ENCODE results near the gene PTGDR2.

The PTGDR2 gene

DNA sequence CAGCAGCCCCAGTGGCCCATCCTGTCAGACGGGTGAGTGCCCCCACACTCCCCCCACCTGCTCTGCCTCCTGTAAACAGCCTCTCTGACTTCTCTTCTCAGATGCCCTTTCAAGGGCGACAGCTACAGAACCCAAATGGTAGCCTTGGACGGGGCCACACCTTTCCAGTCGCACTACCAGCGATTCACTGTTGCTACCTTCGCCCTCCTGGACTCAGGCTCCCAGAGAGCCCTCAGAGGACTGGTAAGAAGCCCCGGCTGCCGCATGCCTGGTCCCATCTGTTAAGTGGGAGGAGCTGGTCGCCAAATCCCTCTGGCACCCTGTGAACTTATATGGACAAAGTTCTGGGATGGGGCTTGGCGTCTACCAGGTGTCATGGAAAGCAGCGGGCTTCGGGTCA lies 17.8 kb upstream of the PTGDR2 start:
- no peak for DNase-seq

DNA sequence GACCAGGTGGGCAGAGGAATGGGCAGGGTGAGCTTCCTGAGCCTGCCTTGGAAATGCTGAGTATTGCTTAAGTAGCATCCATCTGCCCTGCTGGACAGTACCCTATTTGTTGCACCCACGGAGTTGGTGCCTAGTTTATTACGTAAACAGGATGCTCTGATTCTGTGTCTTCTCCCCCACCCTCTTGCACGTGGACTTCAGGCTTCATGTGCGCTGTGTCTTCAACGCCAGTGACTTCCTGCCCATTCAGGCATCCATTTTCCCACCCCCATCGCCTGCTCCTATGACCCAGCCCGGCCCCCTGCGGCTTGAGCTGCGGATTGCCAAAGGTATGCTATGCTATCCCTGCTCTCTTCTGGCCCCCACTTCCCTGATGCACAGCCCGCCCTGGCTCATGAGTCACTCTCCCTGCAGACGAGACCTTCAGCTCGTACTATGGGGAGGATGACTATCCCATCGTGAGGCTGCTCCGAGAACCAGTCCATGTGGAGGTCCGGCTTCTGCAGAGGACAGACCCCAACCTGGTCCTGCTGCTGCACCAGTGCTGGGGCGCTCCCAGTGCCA lies 17.3 kb upstream of the PTGDR2 start:
- no peak for DNase-seq

DNA sequence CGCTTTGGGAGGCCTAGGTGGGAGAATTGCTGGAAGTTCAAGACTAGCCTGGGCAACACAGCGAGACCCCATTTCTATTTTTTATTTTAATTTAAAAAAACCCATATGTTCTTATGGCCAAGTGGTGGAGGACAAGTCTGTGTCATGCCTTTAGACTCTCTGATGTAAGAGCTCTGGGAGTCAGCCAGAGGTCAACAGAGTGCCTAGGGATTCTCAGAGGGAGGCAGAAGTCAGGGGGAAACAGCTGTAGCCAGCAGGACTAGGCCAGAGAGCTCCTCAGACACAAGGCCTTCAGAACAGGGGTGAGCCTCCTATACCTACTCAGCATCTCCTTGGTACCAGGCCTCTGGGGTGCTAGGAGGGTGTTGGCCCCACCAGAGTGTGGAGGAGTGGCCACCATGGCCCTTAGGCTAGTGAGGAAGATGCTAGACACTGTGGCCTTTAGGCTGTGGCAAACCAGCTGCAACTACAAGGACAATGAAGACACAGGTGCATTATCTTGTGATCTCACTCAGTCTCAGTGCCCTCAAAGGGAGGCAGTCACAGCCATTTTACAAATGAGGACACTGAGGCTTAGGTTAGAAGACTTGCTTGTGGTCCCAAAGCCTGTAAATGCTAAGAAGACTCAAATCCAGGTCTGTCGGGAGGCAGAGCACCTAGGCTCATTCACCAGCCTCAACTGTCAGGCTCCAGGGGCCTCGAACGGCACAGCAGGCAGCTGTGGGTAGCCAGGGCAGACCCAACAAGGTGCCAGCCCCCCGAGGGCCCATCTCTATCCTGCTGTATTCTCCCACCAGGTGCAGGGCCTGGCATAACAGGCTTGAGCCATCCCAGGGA lies 16.6 kb upstream of the PTGDR2 start:
- no peak for DNase-seq

DNA sequence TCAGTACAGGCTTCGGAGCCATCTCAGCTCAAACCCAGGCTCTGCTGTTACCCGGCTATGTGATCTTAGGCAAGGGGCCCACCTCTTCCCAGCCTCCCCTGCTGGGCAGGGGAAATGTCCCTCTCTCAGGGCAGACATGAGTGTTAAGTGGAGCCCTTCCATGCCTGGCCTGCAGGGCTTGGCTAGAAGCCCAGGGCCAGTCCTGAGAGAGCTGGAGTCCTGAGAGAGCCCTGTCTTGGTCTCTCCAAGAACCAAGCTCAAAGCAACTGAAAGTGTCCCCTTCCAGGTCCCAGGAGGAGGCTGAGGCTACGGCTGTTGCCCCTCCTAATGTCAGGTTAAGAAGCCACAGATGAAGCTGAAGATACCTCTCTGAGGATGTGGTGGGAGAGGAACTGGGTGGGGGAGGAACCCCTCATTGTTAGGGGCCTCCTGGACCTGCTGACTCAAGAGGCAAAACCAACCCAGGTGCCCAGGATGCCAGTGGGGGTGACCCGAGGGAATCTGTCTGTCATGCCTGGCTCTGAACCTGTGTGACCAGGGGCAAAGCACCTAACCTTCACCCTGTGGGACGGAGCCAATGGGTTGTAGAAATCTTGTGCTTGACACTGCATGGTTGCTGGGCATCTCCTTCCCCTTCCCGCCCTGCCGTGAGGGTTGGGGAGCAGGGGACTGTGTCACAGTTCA lies 15.8 kb upstream of the PTGDR2 start:
- DNase-seq: no peak

DNA sequence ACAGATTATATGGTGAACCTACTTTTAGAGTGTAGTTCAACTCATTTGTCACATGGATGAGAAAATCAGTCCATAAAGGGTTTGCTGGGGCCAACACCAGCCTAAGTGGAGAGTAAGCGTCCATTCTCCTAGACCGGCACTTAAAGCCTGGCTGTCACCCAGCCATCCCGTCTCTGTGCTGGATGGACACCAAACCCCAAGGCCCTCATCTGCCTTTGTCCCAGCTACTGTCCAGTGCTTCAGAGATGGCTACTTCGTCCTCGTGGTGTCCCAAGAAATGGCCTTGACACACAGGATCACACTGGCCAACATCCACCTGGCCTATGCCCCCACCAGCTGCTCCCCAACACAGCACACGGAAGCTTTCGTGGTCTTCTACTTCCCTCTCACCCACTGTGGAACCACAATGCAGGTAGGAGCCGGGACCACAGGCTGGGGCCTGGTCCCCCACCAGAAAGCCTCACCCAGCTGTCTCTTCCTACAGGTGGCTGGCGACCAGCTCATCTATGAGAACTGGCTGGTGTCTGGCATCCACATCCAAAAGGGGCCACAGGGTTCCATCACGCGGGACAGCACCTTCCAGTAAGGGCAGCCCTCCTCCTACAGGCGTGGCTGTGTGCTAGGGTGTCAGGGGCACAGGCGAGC lies 15.1 kb upstream of the PTGDR2 start:
- DNase-seq: no peak

DNA sequence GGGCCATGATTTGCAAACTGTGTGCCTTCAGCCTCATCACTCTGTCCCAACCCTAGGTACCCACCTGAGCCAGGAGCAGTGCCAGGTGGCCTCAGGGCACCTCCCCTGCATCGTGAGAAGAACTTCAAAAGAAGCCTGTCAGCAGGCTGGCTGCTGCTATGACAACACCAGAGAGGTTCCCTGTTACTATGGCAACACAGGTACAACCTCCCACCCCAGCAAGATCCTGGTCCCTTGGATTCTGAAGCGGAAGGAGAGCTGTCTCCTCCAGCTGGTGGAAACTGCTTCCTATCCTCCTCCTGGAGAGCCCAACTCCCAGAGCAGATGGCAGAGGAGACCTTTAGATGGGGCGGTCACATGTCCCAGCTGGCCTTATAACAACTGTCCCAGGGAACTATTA lies 14.5 kb upstream of the PTGDR2 start:
- DNase-seq: no peak

DNA sequence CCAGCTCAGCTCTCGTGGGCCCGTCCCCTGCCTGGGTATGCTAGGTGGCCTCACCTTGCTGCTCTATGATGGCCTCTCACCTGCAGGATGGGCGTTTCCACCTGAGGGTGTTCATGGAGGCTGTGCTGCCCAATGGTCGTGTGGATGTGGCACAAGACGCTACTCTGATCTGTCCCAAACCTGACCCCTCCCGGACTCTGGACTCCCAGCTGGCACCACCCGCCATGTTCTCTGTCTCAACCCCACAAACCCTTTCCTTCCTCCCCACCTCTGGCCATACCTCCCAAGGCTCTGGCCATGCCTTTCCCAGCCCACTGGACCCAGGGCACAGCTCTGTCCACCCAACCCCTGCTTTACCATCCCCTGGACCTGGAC lies 13.7 kb upstream of the PTGDR2 start:
- no peak for DNase-seq

DNA sequence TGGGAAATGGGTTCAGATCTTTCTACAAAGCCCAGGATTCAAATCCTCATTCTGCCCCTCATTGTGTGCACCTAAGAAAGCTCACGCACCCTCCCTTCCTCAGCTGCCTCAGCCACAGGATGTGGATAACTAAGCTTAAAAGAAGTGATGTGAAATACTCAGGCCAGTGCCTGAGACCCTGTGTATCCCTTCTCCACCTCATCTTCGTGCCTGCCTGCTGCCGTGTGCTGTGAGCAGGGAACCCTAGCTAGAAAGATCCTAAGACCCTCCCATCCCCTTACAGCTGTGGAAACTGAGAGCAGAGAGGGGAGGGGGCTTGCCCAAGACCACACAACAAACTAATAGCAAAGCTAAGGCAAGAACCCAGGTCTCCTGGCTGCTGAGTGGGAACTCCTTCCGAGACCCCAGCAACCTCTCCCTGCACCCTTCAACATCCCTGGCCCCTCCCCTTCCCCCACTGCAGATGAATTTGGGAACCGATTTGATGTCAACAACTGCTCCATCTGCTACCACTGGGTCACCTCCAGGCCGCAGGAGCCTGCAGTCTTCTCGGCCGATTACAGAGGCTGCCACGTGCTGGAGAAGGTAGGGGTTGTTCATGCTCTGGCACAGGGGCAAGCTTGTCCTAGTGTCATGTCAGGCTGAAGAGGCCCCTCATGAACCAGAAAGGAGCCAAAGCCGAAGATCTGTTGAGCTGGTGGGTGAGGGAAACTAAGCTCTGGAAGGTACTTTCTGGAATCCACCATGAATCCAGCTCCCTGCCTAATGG lies 13.1 kb upstream of the PTGDR2 start:
- no peak for DNase-seq

DNA sequence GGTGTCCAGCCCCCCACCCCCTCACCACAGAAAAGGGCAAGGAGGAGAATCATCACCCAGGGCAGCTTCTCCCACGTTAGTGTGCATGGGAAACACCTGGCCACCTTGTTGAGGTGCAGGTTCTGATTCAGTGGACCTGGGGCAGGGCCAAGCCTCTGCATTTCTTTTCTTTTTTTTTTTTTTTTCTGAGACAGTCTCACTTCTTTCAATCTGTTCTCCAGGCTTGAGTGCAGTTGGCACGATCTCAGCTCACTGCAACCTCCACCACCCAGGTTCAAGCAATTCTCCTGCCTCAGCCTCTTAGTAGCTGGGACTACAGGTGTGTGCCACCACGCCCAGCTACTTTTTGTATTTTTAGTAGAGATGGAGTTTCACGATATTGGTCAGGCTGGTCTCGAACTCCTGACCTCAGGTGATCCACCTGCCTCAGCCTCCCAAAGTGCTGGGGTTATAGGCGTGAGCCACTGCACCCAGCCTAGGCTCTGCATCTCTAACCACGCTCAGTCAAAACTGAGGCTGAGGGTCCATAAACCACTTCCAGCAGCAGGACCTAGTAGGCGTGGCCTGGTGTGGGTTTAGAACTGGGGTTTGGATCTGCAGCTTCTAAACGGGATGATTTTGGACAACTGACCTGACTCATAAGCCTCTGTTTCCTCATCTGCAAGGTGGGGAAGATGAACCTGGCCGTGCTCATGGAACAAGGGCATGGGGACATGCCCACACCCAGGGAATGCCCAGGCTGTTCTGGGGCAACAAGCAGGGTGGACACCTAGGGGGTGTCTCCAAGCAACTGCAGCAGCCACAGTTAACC lies 12.3 kb upstream of the PTGDR2 start:
- no peak for DNase-seq

DNA sequence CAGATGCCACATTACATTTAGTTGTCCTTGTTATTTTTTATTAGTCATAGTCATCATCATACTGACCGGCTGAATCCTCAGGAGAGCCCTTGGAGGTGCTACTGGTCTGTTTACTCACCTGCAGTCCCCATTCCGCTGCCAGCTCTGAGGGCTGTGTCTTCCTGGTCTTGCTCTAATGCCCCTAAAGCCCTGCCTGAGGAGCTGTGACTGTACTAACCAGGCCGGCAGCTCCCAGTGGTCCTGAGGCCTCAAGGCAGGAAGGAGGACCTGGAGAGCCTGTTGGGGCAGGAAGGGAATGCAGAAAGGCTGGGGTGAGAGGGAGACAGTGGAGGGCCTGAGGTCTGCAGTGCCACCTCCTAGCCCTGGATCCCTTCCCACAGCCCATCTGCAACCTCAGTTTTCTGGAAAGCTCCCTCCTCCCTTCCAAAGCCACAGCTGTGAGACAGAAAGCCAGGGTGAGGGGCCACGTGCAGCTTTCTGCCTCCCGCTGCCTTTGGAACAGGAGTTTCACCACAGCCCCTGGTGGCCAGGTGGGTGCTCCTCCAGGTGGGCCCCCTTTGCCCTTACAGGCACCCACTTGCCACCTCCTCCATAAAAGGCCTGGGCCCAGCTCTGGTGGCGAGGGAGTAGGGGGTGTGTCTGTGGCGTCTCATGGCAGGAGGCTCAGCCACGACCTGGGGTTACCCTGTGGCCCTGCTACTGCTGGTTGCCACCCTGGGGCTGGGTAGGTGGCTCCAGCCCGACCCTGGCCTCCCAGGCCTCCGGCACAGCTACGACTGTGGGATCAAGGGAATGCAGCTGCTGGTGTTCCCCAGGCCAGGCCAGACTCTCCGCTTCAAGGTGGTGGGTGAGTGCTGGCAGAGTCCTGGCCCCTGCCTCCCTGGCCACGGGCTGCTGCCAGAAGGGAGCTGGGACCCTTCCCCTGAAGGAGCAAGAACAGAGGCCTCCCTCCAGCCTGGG lies 11.4 kb upstream of the PTGDR2 start, which contains the start of gene ZP1:
TSS of gene ZP1 (plus strand) at position 632 of the 960 bp plus-strand sequence. CDS start at position 652, 20 bp downstream.
- DNase-seq: no peak

DNA sequence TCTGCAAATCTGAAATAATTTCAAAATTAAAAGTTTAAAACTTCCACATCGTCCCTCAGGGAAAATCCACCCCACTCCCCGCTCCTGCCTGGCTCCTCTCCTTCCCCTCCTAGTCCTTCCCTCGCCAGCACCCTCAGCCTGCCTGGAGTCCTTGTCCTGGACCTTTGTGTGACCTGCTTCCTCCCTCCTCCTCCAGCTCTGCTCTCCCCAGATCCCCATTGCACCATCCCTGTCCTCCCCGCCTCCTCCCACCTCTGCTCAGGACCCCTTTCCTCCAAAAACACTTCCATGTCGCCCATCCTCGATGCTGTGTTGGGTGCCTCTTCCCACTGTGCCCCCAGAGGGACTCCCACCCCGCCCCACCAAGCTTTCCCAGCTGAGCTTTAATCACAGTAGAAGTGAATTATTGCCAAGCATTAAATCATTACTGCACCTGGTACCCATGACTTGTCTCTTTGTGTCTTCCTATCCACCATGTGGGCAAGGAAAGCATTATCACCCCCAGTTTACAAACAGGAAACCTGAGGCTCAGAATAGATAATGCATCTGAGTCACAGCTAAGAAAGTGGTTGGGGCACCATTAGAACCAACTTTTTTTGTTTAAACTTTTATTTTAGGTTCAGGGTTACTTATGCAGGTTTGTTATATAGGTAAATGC lies 9.2 kb upstream of the PTGDR2 start:
- no peak for DNase-seq

DNA sequence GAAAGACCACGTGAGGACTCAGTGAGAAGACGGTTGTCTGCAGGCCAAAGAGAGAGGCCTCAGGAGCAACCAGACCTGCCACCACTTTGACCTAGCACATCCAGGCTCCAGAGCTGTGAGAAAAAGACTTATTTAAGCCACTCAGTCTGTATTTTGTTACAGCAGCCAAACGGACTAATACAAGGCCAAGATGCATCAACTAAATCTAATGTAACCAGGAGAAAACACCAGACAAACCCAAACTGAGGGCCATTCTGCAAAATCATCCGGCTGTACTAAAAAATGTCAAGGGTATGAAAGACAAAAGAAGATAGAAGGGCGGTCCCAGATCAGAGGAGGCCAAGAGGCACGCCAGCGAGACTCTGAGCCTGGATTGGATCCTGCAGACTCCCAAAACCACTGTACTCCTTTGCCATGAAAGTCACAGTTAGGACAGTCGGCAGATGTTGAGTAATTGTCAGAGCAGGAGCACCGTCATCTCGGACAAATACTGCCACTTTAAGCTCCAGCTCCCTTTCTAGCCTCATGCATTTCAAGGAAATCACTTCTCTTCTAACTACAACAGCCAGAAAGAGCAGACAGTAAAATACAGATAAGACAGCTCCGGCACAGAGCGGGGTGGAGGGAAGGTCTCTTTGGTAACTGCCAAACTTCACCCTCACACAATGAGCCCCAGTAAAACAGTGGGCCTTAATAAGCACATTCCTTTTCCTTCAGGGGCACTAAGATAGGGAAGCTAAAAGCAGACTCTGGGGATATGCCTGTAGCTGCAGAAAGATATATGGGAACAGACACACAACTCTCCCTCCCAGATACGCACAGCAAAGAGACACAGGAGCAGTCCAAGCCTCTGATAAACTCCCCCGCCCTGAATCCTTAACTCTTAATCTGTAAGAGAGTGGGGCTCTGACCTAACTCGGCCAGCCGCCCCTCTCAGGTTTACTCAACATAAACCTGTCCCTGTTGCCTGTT lies 8.1 kb upstream of the PTGDR2 start:
- no peak for DNase-seq

DNA sequence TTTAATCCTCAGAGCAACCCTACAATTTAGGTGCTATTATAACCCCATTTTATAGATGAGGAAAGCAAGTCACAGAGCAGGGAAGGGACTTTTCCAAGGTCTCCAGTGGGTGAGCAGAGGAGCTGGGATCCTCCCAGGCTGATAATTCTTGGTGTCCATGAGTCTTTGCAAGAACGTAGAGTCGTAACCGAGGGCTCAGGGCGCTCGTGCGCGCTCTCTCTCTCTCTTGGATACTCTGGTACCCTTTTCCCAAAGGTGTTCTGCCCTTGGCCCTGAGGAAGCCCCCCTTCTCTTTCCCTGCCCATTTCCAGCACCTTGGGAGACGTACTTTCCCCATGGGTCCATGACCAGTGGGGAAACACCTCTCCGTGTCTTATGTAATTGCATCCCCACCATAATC lies 6.4 kb upstream of the PTGDR2 start:
- no peak for DNase-seq

DNA sequence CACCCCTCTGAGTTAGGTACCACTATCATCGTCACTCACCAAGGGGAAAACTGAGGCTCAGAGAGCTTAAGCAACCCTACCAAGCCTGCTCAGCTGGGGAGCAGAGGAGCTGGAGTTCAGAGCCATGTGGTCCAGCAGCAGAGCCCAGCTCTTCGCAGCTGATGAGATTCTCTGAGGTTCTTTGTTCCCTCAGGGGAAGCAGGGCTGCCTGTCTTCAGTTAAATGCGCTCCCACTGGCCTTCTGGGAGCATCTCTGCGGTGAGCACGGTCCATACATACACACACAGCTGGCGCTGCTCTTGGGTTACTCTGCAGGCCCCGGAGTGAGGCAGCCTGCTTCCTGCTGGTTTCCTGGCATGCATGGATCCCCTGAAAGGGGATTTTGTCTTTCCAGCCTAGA lies 5.2 kb upstream of the PTGDR2 start:
- no peak for DNase-seq

DNA sequence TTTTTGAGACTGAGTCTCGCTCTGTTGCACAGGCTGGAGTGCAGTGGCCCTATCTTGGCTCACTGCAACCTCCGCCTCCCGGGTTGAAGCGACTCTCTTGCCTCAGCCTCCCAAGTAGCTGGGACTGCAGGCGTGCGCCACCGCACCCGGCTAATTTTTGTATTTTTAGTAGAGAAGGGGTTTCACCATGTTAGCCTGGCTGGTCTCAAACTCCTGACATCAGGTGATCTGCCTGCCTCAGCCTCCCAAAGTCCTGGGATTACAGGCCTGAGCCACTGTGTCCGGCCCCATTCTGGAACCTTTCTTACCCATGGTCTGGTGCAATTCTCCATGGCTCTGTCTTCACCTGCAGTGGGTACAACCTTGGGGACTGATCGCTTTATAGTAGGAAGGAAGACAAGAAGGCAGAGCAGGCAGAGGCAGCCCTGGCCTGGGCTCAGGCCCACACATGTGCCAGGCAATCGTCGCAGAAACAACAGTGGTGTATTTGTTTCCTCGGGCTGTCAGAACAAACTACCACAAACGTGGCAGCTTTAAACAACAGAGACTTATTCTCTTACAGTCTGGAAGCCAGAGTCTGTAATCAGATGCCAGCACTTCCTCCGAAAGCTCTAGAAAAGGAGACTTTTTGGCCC lies 4.0 kb upstream of the PTGDR2 start:
- no peak for DNase-seq

DNA sequence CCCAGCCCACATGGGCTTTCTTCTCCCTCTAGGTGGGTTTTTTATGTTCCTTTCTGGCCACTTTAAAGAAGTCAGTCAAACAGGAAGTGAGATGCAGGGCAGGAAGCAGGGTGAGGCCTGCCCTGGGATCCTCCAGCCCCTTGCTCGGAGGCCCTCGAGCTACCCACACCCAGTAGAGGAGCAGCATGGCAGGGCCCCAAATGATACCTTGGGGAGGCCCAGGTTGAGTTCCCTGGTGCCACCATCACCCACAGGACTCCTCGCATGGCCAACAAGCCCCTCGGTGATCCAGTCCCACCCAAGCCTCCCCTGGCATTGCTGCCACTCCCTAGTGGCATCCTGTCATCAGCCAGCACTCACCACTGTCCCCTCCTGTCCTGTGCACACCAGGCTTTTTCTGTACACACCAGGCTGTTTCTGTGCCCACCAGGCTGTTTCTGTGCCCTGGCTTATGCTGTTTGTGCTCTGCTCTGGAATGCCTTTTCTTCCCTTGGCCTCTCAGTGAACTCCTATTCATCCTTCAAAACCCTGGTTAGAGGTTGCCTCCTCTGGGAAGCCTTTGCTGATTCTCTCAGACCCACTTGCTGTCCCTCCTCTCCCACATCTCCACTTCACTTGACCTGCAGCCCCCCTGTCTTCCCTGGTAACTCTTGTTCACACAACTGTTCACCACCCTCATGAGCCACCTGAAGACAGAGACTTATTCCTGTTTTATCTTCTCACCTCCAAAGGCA lies 3.1 kb upstream of the PTGDR2 start:
- no peak for DNase-seq

DNA sequence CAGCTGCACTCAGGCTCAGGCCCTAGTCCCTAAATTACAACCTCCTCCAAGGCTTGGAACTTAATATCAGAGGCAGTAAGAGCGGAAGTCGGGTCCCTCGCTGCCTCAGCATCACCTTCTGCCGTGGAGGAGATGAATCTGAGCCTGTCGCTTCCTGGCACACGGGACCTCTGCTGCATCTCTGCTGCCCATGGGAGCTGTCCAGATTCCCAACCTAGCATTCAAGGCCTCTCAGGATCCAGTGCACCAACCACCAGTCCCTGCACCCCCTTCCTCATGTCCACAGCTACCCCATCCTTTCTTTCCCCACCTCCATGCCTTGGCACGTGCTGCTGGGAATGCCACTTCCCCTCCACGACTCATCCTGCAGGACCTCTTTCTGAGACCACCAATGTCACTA lies 2.5 kb upstream of the PTGDR2 start:
- no peak for DNase-seq

All from NCI-H526 treated with DMSO at 0.1 percent for 48 hours (cell line).